Activated CD4-positive, alpha-beta T cell treated with anti-CD3 and anti-CD28 coated beads for 24 hours (primary cell): ENCODE results near the gene ZFP91.

Source experiments
- DNase-seq, 2 donors: peaks; one replicate each; pipeline ENCODE4 v3.0.0-alpha.2; 2020; ENCODE audit warnings: low read depth in 2 of 2

Gene ZFP91

DNA sequence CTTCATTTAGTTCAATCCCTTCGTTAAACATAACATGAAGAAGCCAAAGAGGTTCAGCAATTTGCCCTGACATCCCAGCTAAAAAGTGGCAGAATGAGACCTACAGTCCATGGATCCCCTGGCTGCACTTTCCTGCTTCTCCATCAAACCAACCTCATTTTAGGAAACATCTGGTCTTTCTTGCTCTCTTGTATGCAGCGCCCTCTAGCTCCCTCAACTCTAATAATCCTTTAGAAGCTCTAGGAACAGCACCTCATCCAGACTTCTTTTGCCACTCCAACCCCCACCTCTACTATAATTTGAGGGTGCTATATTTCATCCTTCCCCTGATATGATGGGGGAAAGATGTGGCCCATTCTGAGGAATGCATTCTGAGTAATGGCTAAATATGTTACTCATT lies 51.0 kb downstream of the ZFP91 start:
- DNase-seq: no peak

DNA sequence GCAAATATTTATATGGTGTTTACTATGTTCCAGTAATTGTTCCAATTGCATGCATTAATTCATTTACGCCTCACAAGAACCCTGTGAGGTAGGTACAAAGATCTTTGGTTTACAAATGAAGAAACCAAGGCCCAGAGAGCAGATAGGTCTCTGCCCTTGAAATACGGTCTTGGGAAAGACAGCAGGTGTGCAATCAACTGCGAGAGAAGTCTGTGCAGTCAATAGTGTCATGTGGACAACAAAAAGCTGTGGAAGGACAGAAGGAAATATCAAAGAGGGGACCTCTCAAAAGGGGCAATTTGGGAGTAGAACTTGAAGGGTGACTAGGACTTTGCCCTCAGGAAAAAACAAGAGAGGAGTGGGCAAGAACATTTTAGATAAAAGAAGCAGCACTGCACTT lies 52.5 kb downstream of the ZFP91 start:
- no peak for DNase-seq

DNA sequence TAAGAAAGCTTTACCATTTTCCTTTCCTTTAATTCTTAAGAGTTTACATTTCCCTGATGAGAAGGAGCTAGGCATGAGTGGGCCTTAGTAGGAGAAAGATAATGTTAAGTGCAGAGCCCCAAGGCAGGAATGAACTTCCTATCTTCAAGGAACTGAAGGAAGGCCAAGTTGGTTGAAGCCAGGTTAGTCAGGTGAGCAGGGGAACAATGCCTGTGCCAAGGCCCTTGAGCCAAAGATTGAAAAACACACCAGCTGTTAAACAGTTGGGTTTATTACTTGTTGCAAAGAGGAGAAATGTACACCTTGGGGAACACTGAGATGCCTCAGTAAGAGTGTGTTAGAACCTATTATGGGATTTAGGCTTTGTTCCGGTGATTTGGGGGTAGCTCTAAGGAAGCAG lies 53.6 kb downstream of the ZFP91 start:
- no peak for DNase-seq

DNA sequence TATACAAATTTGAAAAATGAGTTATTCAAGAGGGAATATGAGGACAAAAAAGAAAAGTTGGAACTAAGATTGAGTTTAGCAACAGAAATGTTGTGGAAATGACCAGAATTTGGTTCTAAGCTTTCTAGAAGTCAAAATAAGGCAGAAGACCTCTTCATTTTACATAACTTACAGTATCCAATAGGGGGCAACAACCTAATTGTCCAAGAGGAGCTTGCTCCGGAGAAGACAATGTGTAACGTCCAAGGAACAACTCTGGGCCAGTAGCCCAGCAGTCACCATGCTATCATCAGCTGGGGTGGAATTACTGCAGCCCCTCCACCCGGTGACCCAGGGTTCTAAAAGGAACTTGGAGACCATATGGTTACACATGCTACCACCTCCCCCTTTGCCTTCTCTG lies 57.7 kb downstream of the ZFP91 start:
- DNase-seq: no peak

DNA sequence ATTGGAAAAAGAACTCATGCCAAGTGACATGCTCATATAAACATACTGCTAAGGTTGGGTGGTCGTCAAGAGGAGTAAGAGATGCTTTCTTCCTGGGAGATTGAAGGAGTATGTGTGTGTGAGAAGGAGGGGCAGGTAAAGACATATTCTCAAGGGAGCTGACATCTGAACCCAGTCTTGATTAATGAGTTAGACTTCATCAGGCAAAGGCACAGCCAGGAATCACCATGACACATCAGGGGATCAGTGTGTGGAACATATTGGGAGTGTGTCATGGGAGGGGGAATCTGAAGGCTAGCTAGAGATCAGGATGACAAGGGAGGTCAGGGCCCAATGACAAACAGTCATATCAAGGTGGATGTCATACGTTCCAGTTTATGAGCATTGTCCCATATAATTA lies 58.5 kb downstream of the ZFP91 start:
- no peak for DNase-seq

DNA sequence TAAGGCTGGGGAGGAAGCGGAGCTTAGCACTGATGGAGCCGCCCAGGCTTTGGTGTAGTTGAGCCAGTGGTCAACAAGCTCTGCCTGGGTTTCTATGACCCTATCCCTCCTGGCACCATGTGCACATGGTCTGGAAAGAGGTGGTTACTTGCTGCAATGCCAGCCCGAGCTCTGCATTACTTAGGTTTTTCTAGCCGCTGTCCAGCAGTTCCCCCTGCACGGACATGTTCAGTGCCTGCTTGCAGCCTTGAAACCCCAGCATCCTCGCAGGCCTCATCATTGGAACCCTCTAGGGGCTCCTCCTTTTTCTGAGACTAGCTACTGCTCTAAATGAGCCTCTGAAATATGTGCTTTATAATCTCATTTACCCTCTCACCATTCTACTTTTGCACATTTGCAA lies 60.2 kb downstream of the ZFP91 start:
- no peak for DNase-seq

DNA sequence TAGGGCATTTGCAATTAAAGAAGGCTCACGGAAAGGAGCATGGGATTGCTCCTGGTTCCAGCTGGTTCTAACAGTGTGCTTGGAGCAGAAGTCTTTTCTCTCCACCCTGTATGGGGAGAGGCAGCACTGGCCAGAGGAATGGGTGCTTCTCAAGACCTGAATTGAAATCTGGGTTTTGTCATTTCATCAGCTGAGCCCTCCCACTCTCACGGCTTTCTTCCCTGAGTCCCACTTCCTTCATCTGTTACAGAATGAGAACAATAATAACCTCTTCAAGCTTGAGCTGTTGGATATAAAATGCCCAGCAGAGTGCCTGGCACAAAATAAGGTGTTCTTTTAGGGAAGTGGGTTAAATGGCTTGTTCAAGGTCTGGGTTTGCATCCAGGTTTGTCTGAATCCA lies 60.8 kb downstream of the ZFP91 start:
- no peak for DNase-seq

DNA sequence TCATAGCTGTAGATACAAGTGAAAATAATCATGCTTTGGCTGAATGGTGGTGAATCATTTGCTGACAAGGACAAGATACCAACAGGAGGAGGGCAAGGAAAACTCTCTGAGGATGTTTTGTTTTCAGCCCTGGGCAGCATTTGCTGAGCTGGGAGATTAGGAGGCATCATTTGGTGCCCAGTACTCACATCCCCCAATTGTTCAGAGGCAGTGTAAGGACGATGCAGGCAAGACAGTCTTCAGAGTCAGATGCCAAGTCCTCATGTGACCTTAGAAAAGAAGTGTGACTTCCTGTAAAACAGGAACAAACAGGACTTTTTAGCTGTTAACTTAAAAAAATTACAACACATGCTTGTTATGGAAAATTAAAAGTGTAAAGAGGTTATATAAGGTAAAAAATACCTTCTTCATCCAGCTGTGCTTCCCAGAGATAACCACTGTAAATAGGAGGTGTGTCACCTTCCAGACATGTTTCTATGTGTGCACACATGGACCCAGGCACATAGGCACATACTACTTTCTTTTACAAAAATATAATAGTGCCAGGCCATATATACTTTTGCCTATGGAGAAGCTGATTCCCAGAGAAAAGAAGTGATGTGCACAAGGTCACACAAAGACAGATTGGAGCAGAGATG lies 61.6 kb downstream of the ZFP91 start:
- no peak for DNase-seq

DNA sequence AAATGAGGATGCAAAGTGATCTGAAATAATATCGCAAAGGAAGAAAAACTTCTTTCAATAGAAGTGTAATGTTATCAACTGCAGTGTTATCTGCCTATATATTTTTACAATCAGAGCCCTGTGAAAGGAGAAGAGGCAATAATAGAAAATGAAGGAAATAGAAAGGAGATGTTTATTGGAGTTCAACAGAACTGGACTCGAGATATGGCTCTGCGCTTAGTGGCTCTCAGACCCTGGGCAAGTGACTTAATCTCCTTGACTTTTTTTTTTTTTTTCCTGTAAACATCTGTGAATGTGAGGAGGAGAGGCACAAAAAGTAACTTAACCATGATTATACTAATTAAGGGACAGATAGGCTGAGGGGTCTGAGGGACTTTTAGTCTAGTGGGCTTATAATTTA lies 62.5 kb downstream of the ZFP91 start:
- no peak for DNase-seq

DNA sequence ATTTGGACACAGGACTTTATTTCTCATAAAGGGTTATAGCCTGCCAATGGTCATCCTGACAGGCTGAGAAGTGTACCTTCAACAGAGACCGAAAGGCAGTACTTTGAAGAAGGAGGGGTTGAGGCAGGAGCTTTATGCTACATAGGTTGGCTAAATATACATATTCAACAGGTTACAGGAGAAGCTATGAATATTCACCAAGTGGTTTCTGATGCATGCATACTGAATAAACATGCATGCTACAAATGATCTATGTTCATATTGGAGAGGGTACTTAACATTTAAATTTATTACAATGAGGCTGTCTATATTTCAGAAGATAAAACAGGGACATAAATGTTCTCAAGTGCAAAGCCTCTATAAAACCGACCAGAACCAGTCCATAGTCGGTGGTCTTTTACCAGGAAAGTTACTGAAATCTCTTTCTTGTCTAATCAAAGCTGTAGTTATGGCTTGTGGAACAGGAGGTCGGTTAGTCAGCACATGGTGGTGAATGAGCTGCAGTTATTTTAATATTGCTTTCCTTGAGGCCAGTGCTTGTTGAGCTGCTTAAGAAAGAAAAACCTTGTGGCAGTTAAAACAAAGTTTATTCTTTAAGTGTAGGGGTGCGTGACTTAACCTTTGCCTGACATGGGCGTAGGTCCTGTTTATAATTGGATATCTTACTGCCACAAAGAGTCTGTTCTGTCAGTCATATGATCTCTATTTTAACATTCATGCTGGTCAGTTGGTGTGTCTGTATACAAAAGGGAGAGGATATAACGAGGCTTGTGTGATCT lies 63.1 kb downstream of the ZFP91 start:
- no peak for DNase-seq

DNA sequence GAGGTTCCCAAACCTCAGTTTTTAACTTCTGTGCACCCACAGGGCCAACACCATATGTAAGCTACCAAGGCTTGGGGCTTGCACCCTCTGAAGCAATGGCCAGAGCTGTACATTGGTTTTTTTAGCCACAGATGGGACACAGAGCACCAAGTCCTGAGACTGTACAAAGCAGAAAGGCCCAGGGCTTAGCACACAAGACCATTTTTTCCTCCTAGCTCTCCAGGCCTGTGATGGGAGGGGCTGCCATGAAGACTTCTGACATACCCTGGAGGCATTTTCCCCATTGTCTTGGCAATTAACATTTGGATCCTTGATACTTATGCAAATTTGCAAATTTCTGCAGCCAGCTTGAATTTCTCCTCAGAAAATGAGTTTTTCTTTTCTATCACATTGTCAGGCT lies 67.0 kb downstream of the ZFP91 start:
- no peak for DNase-seq

DNA sequence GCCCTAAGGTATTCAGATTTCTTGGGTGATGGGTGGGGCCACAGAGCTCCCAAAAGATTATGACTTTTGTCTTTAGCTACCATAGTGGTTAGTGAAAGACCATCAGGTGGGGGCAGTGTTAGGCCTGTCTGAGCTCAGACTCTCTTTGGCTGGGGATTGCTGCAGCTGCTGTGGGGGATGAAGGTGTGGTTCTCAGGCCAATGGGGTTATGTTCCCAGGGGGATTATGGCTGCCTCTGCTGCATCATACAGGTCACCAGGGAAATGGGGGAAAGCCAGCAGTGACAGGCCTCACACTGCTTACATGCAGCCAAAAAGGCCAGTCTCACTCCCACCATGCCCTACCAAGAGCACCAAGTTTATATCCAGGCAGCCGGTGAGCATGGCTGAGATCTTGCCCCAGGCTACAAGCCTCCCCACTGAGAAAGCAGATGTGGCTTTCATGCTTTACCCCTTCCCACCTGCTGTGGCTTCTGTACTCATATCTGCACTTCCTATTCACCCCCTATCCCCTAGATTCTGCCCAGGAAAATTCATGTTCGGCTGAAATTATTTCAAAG lies 68.4 kb downstream of the ZFP91 start:
- no peak for DNase-seq

DNA sequence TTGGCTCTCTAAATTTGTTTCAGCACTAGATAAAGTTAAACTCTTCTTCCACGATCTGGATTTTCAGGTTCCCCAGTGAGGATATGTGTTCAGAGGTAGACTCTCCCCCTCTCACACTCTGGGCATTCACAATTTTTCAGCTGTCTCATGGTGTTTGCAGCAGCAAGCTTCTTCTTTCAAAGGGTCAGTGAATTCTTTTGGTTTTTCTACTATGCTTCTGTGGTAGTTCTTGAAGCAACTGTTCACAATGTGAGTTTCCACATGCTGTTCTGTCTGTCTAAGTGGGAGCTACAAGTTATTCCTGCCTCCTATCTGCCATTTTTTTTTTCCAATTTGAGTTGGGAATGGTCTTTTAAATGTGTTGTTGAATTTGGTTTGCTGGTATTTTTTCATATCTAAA lies 69.0 kb downstream of the ZFP91 start:
- DNase-seq: no peak

DNA sequence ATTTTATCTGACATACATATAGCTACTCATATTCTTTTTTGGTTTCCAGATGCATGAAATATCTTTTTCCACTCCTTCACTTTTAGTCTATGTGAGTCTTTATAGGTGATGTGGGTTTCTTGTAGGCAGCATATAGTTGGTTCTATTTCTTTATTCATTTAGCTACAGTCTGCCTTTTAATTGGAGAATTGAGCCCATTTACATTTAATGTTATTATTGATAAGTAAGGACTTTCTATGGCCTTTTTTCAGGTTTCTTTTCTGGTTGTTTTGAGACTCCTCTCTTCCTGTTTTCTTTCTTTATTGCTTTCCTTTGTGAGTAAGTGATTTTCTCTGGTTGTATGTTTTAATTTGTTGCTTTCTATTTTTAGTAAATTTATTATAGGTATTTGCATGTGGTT lies 70.8 kb downstream of the ZFP91 start:
- DNase-seq: no peak

DNA sequence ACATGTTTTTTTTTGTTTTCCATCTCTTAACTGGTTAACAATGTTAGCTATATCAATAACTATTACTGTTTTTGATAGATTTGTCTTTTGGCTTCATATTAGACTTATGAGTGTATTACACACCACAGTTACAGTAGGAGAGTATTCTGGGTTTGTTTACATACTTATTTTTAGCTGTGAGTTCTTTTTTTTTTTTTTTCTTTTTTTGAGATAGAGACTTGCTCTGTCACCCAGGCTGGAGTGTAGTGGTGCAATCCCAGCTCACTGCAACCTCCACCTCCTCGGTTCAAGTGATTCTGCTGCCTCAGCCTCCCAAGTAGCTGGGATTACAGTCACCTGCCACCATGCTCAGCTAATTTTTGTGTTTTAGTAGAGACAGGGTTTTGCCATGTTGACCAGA lies 71.6 kb downstream of the ZFP91 start:
- no peak for DNase-seq

DNA sequence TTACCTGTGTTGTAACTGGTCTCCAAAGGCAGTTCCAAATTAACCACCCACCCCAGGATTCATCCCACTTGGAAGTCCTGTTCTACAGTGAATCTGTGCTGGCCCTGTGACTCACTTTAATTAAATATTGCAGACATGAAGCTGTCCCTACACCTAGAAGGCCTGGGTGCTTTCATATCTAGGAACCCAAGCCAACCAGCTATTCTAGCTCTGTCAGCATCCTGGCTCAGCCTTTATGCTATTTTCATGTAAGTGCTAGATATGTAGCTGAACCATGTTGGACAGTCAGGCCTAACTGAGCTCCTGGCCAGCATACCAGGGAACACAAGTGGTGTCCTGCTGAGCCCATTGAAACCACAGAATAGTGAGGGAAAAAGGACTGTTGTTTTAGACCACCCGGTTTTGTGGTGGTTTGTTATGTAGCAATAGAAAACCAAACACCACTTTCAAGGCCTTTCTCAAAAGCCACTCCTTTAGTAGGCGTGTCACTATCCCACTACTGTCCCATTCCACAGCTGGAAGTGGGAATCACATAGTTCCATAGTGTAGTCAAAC lies 73.9 kb downstream of the ZFP91 start:
- DNase-seq: no peak

DNA sequence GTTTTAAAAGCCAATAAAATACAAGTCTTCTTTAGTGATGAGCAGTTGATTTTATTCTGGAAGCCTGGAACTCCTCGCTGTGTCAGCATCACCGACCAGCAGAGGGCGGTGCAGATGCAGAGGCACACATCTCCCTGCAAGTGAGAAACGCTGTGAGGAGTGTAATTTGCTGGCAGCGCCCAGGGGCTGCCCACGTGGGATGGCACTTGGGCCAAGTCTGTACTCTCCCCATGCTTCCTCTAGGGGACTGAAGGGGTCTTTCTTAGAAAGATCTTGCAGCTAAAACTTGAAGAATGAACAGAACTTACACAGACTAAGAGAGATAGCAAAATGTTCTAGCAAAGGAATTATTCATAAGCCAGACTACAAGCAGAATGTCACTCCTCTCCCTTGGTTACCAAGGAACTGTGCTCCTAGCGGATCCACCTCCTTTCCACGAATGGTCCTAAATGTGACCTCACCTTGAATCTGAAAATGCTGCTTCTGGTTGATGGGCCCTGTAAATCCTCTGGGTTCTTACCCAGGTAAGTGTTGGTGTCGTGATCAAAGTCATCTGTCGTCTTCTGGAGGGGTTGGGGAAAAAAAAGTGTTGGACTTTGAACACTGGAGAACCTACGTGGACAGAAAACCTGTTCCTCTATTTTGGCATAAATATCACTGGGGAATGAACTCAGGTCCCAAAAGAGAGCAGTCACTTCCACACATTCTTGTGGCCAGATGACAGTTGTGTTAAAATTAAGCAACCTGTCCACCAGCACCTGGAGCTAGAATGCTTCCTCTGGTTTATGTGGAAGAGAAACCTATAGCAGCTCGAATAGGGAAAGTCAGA lies 75.4 kb downstream of the ZFP91 start:
- DNase-seq: peak; percentile 69

DNA sequence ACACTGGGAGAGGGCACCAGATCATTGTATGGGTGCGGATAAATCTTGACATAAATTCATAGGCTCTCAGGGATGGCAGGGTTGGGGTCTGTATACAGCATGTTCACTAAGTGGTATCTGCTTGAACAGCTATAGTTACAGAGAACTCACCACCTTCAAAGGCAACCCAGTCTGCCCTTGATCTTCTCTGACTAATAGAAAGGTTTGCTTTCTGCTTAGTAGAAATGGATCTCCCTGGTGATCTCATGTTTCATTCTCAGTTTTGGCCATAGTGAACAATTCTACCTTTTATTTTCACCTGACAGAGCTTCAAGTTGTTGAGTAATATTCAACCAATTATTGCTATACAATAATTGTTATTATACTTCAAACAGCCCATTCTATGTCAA lies 76.0 kb downstream of the ZFP91 start:
- DNase-seq: no peak

DNA sequence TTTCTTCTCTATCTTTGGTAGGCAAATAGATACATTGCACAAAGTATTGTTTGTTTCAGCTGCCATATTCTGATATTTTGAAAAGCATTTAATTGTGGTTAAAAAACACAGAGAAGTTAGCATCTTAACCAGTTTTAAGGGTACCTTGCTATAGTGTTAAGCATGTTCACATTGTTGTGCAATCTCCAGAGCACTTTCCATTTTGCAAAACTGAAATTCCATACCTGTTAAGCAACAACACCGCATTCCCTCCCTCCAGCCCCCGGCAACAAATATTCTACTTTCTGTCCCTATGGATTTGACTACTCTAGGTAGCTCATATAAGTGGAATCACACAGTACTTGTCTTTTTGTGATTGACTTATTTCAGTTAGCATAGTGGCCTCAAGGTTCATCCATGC lies 77.5 kb downstream of the ZFP91 start:
- DNase-seq: no peak

DNA sequence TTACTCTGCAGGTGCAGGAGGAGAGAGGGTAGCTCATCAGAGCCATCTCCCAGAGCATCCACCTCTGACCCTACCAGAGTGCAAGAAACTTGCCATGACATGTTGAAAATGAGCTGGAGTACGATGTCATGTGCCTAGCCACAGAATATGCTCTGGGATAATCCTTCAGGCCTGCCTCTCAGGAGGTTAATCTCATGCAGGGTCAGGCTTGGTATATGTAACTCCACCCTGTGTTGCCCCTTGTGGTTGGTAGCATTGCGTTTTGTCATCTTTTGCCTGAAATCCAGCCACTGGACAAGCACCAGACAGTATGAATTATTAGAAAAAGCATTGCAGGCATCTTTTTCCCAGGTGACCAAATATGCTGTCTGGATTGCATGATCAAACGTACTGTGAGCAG lies 79.8 kb downstream of the ZFP91 start:
- no peak for DNase-seq

DNA sequence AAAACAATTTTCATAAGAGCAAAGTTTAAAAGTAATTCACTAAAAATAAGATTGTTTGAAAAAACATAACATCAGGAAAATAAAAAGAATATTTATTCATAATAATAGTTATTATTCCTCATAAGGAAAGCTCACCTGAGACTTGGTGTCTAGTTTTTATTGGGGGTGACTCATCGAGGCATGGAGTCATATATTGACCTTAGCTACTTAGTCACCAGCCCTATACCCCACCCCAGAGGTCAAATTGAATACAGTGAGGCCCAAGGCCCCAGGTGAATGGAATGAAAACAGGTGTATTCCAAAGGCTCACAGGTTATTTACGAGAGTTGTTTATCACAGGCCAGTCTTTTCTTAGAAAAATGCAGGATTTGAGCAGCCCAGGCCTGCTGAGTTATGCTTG lies 80.5 kb downstream of the ZFP91 start:
- DNase-seq: no peak

DNA sequence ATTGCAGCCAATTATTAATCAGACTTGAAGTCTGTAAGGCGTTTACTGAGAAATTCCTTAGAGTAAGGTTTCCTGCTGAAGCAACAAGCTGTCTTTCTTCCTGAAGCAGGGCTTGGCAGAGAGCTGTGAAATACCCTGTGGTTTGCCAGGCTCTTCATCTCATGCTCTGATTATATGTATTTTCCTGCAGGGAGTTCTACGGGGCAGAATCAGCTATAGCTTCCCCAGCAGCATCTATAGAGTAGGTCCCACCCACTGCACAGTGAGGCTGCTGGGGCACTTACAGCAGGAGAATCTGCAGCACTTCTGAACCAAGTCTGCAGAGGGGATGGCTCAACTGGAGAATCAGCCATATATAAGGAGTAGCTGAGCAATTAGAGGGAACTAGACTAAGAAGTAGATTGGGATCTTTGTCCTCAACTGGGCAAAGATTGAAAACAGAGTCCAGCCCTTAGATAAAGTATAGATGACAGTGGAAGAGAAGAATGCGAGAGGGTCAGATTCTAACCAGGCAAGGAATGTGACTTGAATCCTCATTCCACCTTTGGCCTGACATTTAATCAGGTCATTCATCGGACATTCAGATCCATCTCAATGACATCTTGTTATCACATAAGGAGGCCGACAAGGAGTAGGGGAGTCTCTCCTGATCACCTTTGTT lies 81.2 kb downstream of the ZFP91 start:
- no peak for DNase-seq
